Osteocyte (in vitro differentiated cells): ENCODE results near the gene SSBP4. TPM values are rescaled to one million over a fixed set of nuclear protein-coding genes. Genes with fewer than 3 reads are reported as not detected.
A peak's percentile ranks its signal among the peaks of the same experiment; 100 is the strongest.

Experiments
- DNase-seq: peaks from one replicate; pipeline ENCODE4 v3.0.0; 2021; ENCODE audit warnings: mixed read lengths; ENCODE audit not compliant: unreplicated experiment; ENCODE audit errors: extremely low spot score
- H3K27ac Mint-ChIP-seq: one replicate; pipeline ENCODE4 v1.8.0; 2021; ENCODE audit warnings: mild to moderate bottlenecking, mixed read lengths; ENCODE audit not compliant: unreplicated experiment
- H3K27me3 Mint-ChIP-seq: one replicate; pipeline ENCODE4 v1.8.0; 2021; ENCODE audit warnings: mixed read lengths; ENCODE audit not compliant: unreplicated experiment
- H3K36me3 Mint-ChIP-seq: one replicate; pipeline ENCODE4 v1.8.0; 2021; ENCODE audit warnings: mixed read lengths; ENCODE audit not compliant: unreplicated experiment
- H3K4me1 Mint-ChIP-seq: one replicate; pipeline ENCODE4 v1.8.0; 2021; ENCODE audit warnings: mixed read lengths; ENCODE audit not compliant: unreplicated experiment
- H3K4me3 Mint-ChIP-seq: one replicate; pipeline ENCODE4 v1.8.0; 2021; ENCODE audit warnings: mild to moderate bottlenecking, moderate library complexity, mixed read lengths; ENCODE audit not compliant: unreplicated experiment
- H3K9me3 Mint-ChIP-seq: one replicate; pipeline ENCODE4 v1.8.0; 2021; ENCODE audit warnings: mixed read lengths; ENCODE audit not compliant: unreplicated experiment
- total RNA-seq: library from RNA; stranded (reverse); gene quantifications from 2 replicates; pipeline ENCODE4 v1.2.1, GENCODE V29; 2021
- TF ChIP-seq, protein P1 (sequence below): fragments of 200-600 bp; sonication (generic); IDR thresholded peaks from 2 replicates; pipeline ENCODE4 v1.5.0; 2021; ENCODE audit warnings: antibody characterized with exemption, mild to moderate bottlenecking, moderate library complexity

Gene SSBP4
- total RNA-seq, 1 donor from 2014 or later = 82.9 TPM

DNA sequence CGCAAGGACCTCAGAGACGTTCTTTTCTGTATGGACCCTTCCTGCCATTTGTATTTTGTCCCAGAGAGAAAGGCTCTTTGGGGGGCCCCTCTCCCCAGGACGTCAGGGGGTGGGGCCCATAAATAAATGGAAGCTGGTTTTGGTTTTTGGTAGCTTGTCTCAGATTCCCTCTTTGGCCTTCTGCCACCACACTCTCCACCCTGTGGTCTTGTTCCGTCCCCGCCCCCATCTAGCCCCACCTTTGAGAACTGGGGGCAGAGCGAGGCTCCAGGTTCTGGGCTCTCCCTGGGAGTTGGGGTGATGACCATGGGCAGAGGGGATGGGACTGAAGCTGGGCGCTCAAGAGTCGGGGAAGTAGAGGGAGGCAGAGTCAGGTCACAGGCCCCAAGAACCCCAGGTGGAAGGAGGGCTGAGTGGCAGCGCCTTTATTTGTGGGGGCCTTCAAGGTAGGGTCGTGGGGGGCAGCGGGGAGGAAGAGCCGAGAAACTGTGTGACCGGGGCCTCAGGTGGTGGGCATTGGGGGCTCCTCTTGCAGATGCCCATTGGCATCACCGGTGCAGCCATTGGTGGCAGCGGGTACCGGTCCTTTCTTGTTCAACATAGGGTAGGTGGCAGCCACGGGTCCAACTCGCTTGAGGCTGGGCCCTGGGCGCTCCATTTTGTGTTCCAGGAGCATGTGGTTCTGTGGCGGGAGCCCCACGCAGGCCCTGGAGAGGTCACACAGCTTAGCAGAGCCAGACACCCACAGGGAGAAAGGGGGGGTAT is 15.4 kb downstream of the SSBP4 start:
- Mint-ChIP-seq H3K4me1 (peaks cover 40% of the 10 kb centered on the region), H3K9me3 (no peaks in the 10 kb centered on the region), H3K36me3 (no peaks in the 10 kb centered on the region)

DNA sequence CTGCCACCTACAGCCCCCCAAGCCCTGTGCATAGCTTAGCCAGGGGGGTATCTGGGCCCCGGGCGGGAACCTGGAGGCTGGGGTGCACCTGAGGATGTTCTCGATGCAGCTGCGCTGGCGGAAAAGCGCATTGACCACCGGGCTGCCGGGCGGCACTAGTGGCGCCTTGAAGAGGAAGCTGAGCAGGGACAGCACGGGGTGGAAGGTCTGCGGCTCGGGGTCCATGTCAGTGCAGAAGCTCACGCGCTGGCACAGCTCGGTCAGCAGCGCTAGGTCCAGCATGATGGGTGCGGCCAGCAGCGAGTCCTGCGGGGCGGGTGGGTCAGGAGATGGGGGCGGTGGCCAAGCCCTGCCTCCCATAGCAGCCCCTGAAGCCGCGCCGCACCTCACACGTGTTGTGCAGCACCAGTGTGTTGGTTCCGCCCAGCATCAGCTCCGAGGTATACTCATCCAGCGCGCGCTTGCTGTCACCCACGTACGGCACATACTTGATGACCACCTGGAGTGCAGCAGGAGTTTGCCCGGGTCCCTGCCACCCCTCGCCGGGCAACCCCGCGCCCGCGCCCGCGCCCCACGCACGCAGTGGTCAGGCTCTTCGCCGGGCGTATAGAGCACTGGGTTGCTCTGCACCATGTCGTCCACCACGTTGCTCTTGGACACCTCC is 16.1 kb downstream of the SSBP4 start:
- Mint-ChIP-seq H3K27ac (no peak overlapping the region), H3K4me1 (peaks cover 43% of the 10 kb centered on the region), H3K9me3 (no peaks in the 10 kb centered on the region), H3K27me3 (no peaks in the 10 kb centered on the region), H3K36me3 (no peaks in the 10 kb centered on the region), H3K4me3 (no peak overlapping the region)
- no peak for DNase-seq
- TF ChIP-seq, protein P1, sequence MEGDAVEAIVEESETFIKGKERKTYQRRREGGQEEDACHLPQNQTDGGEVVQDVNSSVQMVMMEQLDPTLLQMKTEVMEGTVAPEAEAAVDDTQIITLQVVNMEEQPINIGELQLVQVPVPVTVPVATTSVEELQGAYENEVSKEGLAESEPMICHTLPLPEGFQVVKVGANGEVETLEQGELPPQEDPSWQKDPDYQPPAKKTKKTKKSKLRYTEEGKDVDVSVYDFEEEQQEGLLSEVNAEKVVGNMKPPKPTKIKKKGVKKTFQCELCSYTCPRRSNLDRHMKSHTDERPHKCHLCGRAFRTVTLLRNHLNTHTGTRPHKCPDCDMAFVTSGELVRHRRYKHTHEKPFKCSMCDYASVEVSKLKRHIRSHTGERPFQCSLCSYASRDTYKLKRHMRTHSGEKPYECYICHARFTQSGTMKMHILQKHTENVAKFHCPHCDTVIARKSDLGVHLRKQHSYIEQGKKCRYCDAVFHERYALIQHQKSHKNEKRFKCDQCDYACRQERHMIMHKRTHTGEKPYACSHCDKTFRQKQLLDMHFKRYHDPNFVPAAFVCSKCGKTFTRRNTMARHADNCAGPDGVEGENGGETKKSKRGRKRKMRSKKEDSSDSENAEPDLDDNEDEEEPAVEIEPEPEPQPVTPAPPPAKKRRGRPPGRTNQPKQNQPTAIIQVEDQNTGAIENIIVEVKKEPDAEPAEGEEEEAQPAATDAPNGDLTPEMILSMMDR = no peak

More for the DNA sequence above, 15.4 kb downstream of the SSBP4 start:
- Mint-ChIP-seq H3K27ac (peak overlapping the region; percentile 44), H3K27me3 (no peaks in the 10 kb centered on the region), H3K4me3 (peak overlapping the region; percentile 62)
- DNase-seq = no peak
- TF ChIP-seq, protein P1 = no peak

DNA sequence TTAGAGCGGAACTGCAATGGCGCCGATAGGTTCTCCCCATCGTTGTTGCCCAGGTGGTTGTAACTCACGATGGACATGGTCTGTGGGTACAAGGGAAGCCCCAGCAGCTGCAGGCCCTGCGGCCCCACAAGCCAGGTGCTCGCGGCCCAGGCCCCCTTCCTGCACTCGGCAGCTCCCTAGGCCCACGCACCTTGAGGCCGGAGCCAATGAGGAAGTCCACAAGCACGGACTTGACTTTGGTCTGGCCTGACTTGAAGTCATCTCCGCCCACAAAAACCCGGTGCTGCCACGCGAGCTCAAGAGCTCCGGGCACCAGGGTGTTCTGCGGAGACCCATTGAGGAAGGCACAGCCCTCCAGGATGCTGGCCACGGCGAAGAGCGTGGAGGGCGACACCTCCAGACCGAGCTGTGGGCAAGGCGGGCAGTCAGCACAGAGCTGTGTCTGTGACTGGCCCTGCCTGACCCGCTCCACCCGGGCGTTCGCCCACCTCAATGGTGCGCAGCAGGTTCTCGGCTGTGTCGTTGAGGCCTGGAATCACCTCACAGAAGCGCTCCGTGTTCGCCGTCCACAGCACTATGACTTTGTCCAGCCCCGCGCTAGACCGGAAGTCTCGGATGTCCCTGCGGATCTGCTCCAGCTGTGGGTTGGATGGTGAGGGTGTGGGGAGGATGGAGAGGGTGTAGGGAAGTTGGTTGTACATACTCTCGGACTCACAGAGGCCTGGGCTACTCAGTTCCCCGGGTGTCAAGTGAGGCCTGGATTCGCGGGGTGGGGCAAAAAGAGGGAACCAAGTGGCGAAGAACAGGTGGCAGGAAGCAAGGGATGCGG is 16.9 kb downstream of the SSBP4 start:
- no peak for DNase-seq
- Mint-ChIP-seq H3K27ac (peak overlapping the region; percentile 27), H3K36me3 (no peaks in the 10 kb centered on the region), H3K4me3 (peak overlapping the region; percentile 66), H3K27me3 (no peaks in the 10 kb centered on the region), H3K4me1 (peaks cover 45% of the 10 kb centered on the region), H3K9me3 (no peaks in the 10 kb centered on the region)
- TF ChIP-seq, protein P1 = no peak

DNA sequence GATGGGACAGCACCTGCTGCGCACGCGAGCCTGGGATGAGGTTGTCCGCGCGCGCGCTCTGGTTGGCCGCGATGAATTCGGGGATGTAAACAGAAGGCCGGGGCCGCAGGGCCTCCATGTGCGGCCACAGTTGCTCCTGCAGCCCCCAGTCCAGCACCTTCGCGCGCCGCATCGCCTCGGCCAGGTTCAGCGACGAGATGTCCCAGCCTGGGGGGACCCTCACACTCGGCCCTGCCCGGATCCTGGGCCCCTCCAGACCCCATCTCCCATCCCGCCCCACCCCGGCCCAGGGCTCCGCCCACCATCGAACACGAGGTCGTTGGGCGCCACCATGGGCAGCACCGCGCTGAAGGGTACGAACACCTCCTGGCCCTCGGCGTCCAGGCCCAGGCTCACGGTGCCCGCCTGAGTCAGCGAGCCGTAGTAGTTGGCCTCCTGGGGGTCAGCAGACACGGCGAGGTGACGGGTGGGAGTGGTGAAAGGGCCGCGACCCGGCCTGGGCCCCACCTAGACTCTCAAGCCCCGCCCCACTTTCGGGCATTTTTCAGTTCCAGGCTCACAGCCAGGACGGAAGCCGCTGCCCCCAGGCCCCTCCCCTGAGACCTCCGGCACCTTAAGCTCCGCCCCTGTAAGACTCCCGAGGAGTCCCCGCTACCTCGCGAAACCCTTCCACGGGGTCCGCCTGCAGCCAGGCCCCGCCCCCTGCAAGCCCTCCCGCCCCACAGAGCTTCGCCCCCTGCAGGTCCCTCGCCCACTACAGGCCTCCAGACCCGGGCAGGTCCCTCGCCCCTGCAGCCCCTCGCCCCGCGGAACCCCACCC is 17.7 kb downstream of the SSBP4 start:
- H3K27me3 Mint-ChIP-seq = no peaks in the 10 kb centered on the region
- H3K27ac Mint-ChIP-seq = peak overlapping the region; percentile 31
- peak overlapping the region; percentile 71 for H3K4me3 Mint-ChIP-seq
- TF ChIP-seq, protein P1 = peak; percentile 34
- no peaks in the 10 kb centered on the region for H3K36me3 Mint-ChIP-seq
- peak; percentile 94 for DNase-seq
- H3K4me1 Mint-ChIP-seq = peaks cover 45% of the 10 kb centered on the region
- H3K9me3 Mint-ChIP-seq = no peaks in the 10 kb centered on the region
